Bladder microvascular endothelial cell (primary cell): ENCODE results near the gene BTNL3. TPM values are rescaled to one million over a fixed set of nuclear protein-coding genes. Genes with fewer than 3 reads are reported as not detected.

Source experiments
- total RNA-seq: library from RNA; depleted of rRNA; stranded (reverse); fragments of >200 nt; gene quantifications from 2 replicates; pipeline ENCODE4 v1.2.3, GENCODE V29; 2014

The BTNL3 gene
- total RNA-seq, result not detected in 2 replicates

GRCh38 chr5:180988592-180988991 is at the start of gene BTNL3:
BTNL3 (plus strand) TSS chr5:180988846; CDS start chr5:180989029, 183 bp downstream.

GRCh38 chr5:181039931-181040630 is 51.4 kb downstream of the BTNL3 start, which contains the start of gene BTNL9:
BTNL9 (plus strand) TSS chr5:181040266; CDS start chr5:181045490, 5,224 bp downstream.

Other genes with a start within 250 kb of the BTNL3 start
- gene OR2Y1, start 248.8 kb upstream of the BTNL3 start, total RNA-seq, result not detected in 2 replicates
- 61.7 and 116 TPM in 2 replicates for gene MGAT1, start 186.0 kb upstream of the BTNL3 start, total RNA-seq
- gene ZFP62, start 127.6 kb upstream of the BTNL3 start, total RNA-seq, result 12.5 and 27.3 TPM in 2 replicates
- not detected in 2 replicates for gene BTNL8, start 89.7 kb upstream of the BTNL3 start, total RNA-seq
- 0.13 and 0.81 TPM in 2 replicates for gene BTNL9, start 51.4 kb downstream of the BTNL3 start, total RNA-seq
- gene OR2V1, start 142.3 kb downstream of the BTNL3 start, total RNA-seq, result not detected in 2 replicates
- gene OR2V2, start 158.7 kb downstream of the BTNL3 start, total RNA-seq, result not detected in 2 replicates
- 2.0 and 8.6 TPM in 2 replicates for gene TRIM7, start 216.3 kb downstream of the BTNL3 start, total RNA-seq
- gene TRIM41, start 234.4 kb downstream of the BTNL3 start, total RNA-seq, result 7.8 and 11.2 TPM in 2 replicates